HG03095 (cell line): ENCODE results near the gene PLXNB1.

ENCODE experiments used
- ATAC-seq: cut with Tn5 transposase; IDR thresholded peaks from one replicate; pipeline ENCODE4 v1.9.1; 2021; ENCODE audit warnings: moderate library complexity; ENCODE audit not compliant: unreplicated experiment

PLXNB1 gene

DNA sequence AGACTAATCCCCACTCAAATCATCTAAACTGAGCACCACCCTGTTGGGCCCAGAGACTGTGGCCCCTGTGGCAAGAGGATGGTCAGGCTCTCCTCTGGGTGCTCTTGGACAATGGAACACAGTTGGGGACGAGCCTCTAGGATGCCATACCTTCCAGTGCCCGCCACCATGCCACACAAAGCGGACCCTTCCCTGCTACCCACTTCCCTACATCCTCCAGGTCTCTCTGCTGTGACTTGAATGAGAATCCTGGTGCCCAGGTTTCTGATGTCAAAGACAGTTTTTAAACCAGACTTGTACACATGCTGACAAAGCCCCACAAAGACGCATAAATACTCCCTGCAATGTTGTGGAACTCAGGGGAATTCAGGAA is 5.3 kb upstream of the PLXNB1 start:
- ATAC-seq = no peak

- no peak for ATAC-seq
Observed at GRCh38 chr3:48434591-48435222, 4.8 kb upstream of the PLXNB1 start.

DNA sequence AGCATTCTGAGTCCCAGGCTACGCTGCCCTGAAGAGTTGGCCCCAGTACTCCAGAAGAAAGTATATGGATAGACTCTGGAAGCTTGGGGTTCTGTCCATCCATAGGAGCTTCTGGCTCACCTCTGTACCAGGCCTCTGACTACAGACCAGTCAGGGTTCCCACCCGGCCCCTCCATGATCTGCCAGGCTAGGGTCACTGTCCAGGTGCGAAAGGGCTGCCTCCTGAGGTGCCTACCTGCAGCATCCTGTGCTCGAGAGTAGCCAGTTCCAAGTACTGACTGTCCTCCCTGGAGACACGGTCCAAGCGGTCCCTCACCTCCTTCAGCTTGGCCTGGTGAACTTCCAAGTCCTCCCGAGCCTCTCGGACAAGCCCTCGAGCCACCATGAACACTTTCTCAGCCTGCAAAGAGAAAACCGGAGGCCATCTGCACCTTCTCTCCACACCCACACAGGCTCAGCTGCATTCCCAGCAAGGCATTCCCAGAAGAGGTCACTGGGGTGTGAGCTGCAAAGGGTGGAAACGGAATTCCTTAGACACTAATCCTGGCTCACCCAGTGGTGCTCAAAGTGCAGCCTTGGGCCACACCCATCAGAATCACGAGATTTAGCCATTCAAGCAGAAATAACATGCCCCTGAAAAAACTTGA is 3.7 kb upstream of the PLXNB1 start:
- ATAC-seq = no peak

DNA sequence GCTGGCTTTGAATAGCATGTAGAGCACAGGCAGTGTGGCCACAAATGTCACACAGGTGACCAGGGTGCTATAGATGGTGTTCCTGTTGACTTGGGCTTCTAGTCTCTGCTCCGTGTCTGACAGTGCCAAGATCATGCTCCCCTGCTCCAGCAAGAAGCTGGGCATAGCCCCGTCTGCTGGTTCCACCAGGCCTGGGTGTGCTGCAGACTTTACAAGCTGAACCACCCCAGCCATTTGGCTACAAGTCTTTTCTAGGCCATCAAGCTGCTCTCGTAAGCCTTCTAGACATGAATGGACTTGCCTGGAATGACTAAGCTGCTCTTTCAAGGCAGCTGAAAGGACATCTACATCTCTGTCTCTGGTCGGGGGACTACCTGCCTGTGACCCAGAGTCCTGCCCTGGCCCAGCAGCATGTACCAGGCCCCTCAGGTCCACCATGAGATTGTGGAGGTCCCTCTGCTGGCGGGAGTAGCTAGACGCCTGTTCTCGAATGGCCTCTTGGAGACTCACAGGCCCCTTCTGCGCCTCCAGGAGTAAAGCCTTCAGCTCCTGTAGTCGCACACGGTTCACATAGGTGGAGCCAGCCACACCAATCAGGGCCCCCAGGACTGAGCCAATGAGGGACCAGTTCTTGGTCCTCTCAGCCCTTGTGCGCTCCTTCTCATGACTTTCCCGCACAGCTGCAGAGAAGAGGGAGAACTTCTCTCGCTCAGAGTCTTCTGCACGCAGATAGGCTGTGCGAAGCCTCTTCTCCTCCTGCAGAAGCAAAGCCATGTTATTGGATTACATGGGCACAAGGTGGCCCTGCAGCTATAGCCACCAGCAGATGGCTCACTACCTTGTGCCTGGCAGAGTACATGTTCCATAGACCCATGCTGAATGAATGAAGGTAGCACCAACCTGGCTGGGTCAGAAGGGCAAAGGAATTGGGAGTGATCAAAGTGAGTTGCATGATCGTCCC is 2.8 kb upstream of the PLXNB1 start:
- no peak for ATAC-seq

- ATAC-seq = no peak
Observed at GRCh38 chr3:48431224-48432029, 1.5 kb upstream of the PLXNB1 start.

DNA sequence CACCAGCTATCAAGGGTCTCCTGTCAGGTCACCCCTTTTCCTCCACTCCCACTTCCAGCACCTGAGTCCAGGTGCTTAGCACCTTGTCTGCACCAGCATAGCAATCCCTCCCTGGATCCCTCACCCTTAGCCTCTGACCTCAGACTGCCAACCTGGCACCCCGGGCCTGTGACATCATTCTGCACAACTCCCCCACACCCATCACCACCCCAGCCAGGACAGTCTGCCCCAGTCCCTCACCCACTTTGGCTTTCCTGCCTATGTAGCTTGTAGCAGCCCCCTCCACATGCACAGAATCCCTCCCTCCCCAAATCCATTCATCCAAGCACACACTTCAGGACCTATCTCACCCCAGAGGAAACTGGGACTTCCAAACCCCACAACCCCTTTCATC is 819 bp upstream of the PLXNB1 start:
- no peak for ATAC-seq

GRCh38 chr3:48429317-48429959 is 448 bp downstream of the PLXNB1 start:
- ATAC-seq = no peak

- no peak for ATAC-seq
Observed at GRCh38 chr3:48428572-48429316, 1.1 kb downstream of the PLXNB1 start.

DNA sequence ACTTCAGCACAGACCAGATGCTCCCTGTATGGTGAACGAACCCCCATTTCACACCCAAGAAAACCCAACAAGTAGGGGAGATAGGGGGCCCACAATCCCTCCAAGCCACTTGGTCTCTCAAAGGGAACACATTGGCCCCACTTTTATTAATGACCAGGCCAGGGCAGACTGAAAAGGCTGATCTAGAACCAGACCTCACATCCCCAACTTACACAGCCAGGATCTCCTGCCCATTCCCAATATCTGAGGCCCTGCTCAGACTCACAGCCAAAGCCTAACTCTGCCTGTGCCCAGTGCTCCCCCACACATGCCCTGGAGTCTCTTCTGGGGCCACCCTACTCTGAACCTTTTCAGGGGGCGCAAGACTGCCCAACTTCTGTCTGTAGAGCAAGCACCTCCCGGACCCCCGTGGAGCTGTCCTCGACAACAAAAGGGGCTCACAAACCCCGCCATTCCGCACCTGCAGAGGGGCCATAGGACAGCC is 1.8 kb downstream of the PLXNB1 start:
- ATAC-seq = no peak

DNA sequence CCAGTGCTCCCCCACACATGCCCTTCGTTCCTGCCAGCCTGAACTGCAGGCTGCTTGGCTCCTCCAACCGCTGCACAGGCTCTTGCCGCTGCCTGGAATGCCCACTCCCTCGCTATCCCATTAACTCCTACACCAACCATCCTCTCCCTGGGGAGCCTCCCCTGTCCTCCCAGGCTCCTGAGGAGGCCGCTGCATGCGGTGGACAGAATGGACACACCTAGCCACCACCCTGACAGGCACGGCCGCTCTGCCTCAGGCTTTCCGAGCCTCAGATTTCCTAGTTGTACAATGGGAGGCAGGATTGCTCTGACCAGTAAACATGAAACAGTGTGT is 2.3 kb downstream of the PLXNB1 start:
- ATAC-seq = no peak

DNA sequence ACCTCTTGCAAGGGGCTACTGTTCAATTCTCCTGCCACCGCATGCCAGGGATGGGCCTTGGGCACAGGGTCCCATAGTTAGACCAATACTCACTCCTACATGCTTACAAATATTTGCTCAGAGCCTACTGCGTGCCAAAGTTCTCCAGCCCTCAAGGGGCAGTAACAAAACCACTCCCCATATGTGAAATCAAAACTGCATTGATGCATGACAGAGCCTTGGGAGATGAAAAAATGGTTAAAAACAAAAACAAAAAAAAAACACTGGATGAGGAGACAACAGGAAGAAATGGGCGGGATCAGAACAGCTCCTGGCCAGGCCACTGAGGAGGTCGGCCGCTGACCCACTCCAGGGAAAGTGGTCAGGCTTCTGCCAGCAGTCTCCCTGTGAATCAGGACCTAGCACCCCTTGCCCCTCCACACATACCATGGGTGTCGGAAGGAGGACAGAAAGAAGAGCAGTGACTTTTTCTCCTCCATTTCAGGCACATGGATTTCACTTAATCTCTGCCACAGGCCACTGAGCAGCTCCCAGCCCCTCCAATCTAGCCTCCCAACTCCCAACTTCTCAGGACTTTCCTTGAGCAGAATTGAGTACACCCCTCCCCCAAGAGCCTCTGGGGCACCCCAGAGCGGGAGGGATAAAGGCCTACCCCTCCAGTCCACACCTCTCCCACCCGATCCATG is 2.8 kb downstream of the PLXNB1 start:
- no peak for ATAC-seq

GRCh38 chr3:48426401-48426909 is 3.4 kb downstream of the PLXNB1 start:
- no peak for ATAC-seq

DNA sequence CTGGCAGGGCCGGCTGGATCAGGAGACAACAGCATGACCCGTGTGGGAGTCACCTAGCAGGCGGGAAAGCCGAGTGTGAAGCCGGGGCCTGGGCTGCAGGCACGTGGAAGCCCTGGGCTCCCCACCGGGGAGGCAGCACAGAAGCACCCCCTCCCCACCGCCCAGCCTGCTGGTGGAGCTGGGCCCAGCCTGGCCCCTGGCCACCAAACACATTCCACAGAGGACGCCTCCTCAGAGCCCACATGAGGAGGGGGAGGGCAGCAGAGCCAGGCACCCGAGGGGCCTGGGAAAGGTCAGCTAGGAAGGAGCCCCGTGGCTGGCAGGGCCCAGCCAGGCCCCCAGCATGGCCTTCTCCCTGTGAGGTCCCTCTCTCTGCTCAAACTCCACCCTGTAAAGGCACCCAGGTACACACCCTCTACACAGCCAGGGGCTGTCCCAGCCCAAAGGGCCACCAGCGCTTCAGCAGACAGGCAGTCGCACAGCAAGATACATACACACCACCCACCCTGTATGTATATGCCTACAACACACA is 4.5 kb downstream of the PLXNB1 start:
- ATAC-seq = no peak

DNA sequence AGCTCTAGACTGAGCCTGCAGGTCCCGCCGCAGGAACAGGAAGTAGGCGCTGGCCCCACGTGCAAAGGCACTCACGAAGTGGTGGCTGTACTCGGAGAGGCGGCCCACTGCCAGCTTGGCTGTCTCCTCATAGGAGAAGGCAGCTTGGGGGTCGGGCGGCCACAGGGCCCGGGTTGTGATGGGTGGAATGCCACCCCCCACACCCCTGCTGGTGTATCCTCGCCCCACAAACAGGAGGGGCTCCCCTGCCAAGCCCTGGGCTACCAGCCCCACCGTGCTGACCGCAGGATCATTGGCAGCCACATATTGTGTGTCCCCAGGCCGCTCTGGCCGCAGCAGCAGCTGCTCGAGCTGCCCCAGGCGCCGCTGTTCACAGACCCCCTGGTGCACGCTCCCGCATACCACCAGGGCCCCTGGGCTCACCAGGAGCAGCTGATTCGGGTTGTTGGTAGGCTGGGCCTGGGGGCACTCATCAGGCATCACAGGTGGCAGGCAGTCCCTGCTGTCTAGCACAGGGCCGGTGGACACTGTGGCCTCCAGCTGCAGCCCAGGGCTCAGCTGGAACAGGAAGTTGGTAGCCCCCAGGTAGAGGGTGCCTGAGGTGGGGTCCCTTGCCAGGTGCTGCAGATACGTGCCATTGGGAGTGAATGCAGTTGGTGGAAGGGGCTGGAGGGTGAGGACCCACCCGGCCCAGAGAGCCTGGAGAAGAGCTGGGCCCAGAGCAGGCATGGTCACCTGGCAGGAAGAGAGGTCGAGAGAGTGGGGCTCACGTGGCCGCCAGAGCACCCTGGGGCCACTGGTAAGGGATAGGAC is 5.8 kb downstream of the PLXNB1 start:
- no peak for ATAC-seq

DNA sequence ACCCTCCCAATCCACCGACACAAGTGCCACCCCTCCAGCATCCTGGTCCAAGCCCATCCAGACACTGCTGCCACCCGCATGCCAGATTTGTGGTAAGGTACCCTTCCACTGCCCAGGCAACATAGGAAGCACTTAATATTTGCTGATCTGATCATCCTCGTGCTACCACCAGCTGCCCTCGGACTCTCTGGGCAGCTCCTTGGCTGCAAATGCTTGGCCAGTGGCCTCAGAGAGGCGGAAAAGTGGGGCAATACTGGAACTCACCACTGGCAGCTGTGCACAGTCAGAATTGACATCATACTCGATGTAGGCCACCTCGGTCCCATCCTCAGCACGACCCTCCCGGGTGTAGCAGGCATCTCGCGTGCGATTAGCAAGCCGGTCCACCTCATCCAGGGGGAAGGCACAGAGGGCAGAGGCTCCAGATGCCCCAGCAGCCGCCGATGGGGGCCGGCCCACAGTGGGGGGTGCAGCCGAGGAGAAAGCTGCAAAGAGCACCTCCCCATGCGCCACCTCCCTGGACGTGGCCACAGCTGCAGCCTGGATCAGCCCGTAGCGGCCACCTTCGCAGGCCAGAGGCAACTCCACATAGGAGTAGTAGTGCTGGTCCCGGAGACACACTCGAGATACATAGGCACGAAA is 6.5 kb downstream of the PLXNB1 start:
- ATAC-seq = no peak

GRCh38 chr3:48422681-48423080 is 7.2 kb downstream of the PLXNB1 start:
- ATAC-seq = no peak

- ATAC-seq = no peak
Observed at GRCh38 chr3:48422272-48422671, 7.6 kb downstream of the PLXNB1 start.
